OCI-LY3 (cell line): ENCODE data around the gene ARMC2.
A peak's percentile ranks its signal among the peaks of the same experiment; 100 is the strongest.

ENCODE experiments used
- H2AFZ ChIP-seq: fragments of 200-600, 300-600 bp; shearing (Covaris generic); 2 replicates; pipeline ENCODE4 v1.6.0; 2014; ENCODE audit warnings: antibody characterized with exemption, low read depth, low read length
- H3K27ac ChIP-seq: fragments of 200-600, 300-600 bp; sonication (generic); 2 replicates; pipeline ENCODE4 v1.5.1; 2014; ENCODE audit warnings: mild to moderate bottlenecking, low read length, moderate library complexity, mixed read lengths
- H3K27me3 ChIP-seq: fragments of 200-600, 300-600 bp; sonication (generic); 2 replicates; pipeline ENCODE4 v1.6.1; 2014; ENCODE audit warnings: low read depth, low read length, mixed read lengths
- H3K36me3 ChIP-seq: fragments of 200-600, 300-600 bp; sonication (generic); replicated peaks from 2 replicates; pipeline ENCODE3; 2014; ENCODE audit warnings: low read depth, low read length, mixed read lengths
- H3K4me1 ChIP-seq: fragments of 300-600, 200-600 bp; sonication (generic); 2 replicates; pipeline ENCODE4 v1.6.1; 2014; ENCODE audit warnings: low read length, mixed read lengths
- H3K4me2 ChIP-seq: fragments of 200-600, 300-600 bp; sonication (generic); 2 replicates; pipeline ENCODE4 v1.6.1; 2014; ENCODE audit warnings: low read length, mixed read lengths
- H3K4me3 ChIP-seq: fragments of 300-600, 200-600 bp; sonication (generic); 2 replicates; pipeline ENCODE4 v1.5.1; 2014; ENCODE audit warnings: antibody characterized with exemption, mild to moderate bottlenecking, low read length, moderate library complexity
- H3K79me2 ChIP-seq: fragments of 300-600, 200-600 bp; shearing (Covaris generic); 2 replicates; pipeline ENCODE4 v1.6.1; 2014; ENCODE audit warnings: mild to moderate bottlenecking, low read length, mixed read lengths
- H3K9ac ChIP-seq: fragments of 300-600, 200-600 bp; shearing (Covaris generic); 2 replicates; pipeline ENCODE4 v1.6.0; 2014; ENCODE audit warnings: mild to moderate bottlenecking, low read length, moderate library complexity
- H3K9me3 ChIP-seq: fragments of 200-600, 300-600 bp; shearing (Covaris generic); 2 replicates; pipeline ENCODE4 v1.6.1; 2014; ENCODE audit warnings: low read length, mixed read lengths; ENCODE audit not compliant: insufficient read depth
- H4K20me1 ChIP-seq: fragments of 200-600, 300-600 bp; sonication (generic); 2 replicates; pipeline ENCODE4 v1.6.1; 2016; ENCODE audit warnings: low read length, mixed read lengths; ENCODE audit not compliant: insufficient read depth
- CTCF ChIP-seq: fragments of 200-600, 300-600 bp; sonication (generic); IDR thresholded peaks from 2 replicates; pipeline ENCODE4 v1.5.1; 2014; ENCODE audit warnings: antibody characterized with exemption, low read length, low read depth
- EZH2phosphoT487 ChIP-seq: fragments of 200-600 bp; shearing (Covaris generic); IDR thresholded peaks from 2 replicates; pipeline ENCODE4 v1.6.1; 2018; ENCODE audit warnings: antibody characterized with exemption, mixed run types, low read depth

The ARMC2 gene

GRCh38 chr6:108952776-108953486 lies 104.7 kb downstream of the ARMC2 start:
- TF ChIP-seq CTCF (no peak), EZH2phosphoT487 (no peak)
- no peak overlapping the region for H3K4me2 ChIP-seq
- no peaks in the 10 kb centered on the region for H4K20me1 ChIP-seq
- H3K27ac ChIP-seq: no peak overlapping the region
- no peaks in the 10 kb centered on the region for H3K9me3 ChIP-seq
- H3K4me1 ChIP-seq: peaks cover 10% of the 10 kb centered on the region
- H3K79me2 ChIP-seq: no peaks in the 10 kb centered on the region
- H2AFZ ChIP-seq: no peak overlapping the region
- H3K27me3 ChIP-seq: no peaks in the 10 kb centered on the region
- H3K36me3 ChIP-seq: no peaks in the 10 kb centered on the region
- H3K4me3 ChIP-seq: no peak overlapping the region
- no peak overlapping the region for H3K9ac ChIP-seq

- H4K20me1 ChIP-seq: no peaks in the 10 kb centered on the region
- no peaks in the 10 kb centered on the region for H3K27me3 ChIP-seq
- H3K4me2 ChIP-seq: no peak overlapping the region
- TF ChIP-seq EZH2phosphoT487 (no peak), CTCF (no peak)
- no peak overlapping the region for H2AFZ ChIP-seq
- H3K4me3 ChIP-seq: no peak overlapping the region
- no peaks in the 10 kb centered on the region for H3K36me3 ChIP-seq
- H3K79me2 ChIP-seq: no peaks in the 10 kb centered on the region
- no peak overlapping the region for H3K9ac ChIP-seq
- no peak overlapping the region for H3K27ac ChIP-seq
- peaks cover 10% of the 10 kb centered on the region for H3K4me1 ChIP-seq
- H3K9me3 ChIP-seq: no peaks in the 10 kb centered on the region
These were observed 105.5 kb downstream of the ARMC2 start for GRCh38 chr6:108953681-108954080.

- Histone ChIP-seq H3K4me1 (peaks cover 18% of the 10 kb centered on the region), H3K27ac (no peak overlapping the region), H3K79me2 (no peaks in the 10 kb centered on the region), H2AFZ (peak overlapping the region; percentile 45; the same call in 1 of the 2 replicates), H3K9ac (no peak overlapping the region), H3K4me2 (peak overlapping the region; percentile 24; the same call in 1 of the 2 replicates), H3K27me3 (no peaks in the 10 kb centered on the region), H3K4me3 (no peak overlapping the region), H4K20me1 (no peaks in the 10 kb centered on the region), H3K36me3 (no peaks in the 10 kb centered on the region), H3K9me3 (no peaks in the 10 kb centered on the region)
- TF ChIP-seq CTCF: no peak
These were observed 107.2 kb downstream of the ARMC2 start for GRCh38 chr6:108955329-108955949.

DNA sequence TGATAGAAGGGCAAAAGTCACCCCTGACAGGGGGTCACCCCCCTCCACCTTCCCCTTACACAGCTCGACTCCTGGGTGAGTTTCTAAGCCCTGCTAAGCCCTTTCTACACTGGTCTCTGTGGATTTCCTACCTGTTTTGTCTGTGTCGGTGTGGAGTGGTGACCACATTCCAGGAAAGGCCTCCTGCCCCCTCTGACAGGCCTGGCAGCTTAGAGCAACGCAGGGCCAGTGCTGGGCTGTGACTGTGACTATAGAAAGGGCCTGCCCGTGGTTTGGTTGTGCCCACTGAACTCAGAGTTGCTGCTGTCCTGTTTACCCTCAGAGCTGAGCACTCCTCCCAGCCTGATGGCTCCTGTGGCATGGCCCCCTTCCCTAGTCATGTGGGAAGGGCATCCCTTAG lies 109.0 kb downstream of the ARMC2 start:
- H3K9me3 ChIP-seq: no peaks in the 10 kb centered on the region
- no peaks in the 10 kb centered on the region for H3K36me3 ChIP-seq
- H2AFZ ChIP-seq: no peak overlapping the region
- H3K4me3 ChIP-seq: no peak overlapping the region
- no peaks in the 10 kb centered on the region for H3K79me2 ChIP-seq
- H3K9ac ChIP-seq: no peak overlapping the region
- peaks cover 18% of the 10 kb centered on the region for H3K4me1 ChIP-seq
- TF ChIP-seq CTCF (no peak), EZH2phosphoT487 (no peak)
- H3K27me3 ChIP-seq: no peaks in the 10 kb centered on the region
- no peak overlapping the region for H3K4me2 ChIP-seq
- H4K20me1 ChIP-seq: no peaks in the 10 kb centered on the region
- H3K27ac ChIP-seq: no peak overlapping the region
